Measurements from ENCODE around the gene SLIT3. TPM values are rescaled to one million over a fixed set of nuclear protein-coding genes. Genes with fewer than 3 reads are reported as not detected.

SLIT3 gene
- total and polyA plus RNA-seq, 10 of the 15 experiments (the other 5 are each of a cell fraction or from before 2014, with no cell fraction given), result 0.05 TPM; not detected in 9

DNA sequence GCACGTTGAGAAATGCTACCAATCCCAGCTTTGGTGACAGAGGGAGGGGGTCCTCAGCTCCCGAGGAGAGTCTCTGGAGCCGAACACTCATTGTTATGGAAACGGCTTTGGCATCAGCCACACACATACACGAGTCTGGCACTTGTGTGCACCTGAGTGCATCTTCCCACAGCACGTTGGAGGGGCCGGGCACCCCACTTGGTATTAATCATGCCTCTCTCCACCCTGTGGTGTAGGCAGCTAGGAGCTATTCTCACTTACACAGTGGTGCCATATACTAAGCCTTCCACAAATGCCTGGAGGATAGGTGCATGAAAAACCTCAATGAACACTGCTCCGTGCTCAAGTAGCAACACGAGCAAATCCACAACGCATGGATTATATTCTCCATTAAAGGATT lies 587.9 kb downstream of the SLIT3 start:
- FAIRE-seq, result no peak
- no peaks in the 10 kb centered on the region for H3K79me2 ChIP-seq (ENCODE audit: control insufficient read depth, insufficient read depth, low read length)
- no peaks in the 10 kb centered on the region for H3K4me1 ChIP-seq (ENCODE audit: control insufficient read depth, insufficient read depth, low read length)
- no peak for DNase-seq (ENCODE audit: low read depth, low spot score)
- no peaks in the 10 kb centered on the region for H4K20me1 ChIP-seq (ENCODE audit: control insufficient read depth, insufficient read depth)
- BruUV-seq (replicated peaks), result no TSS peak
- RAD21 ChIA-PET (ENCODE audit: unreplicated experiment), result no interaction called here
- in situ Hi-C loops (cut with MboI) (no loop called here), intact Hi-C loops (cut with micrococcal nuclease; ENCODE audit: unreplicated experiment) (no loop called here)
- POLR2A ChIA-PET, result no interaction called here
- no peak overlapping the region for H3K27ac ChIP-seq (ENCODE audit: control insufficient read depth, insufficient read depth)
- CTCF ChIA-PET, result no interaction called here
- WGBS (ENCODE audit: insufficient coverage, insufficient replicate concordance, low lambda C conversion rate, missing lambda C conversion rate), result 69% methylated on average over 10 of the region's 10 CpGs
- H3K4me2 ChIP-seq (ENCODE audit: control insufficient read depth, insufficient read depth), result no peak overlapping the region
- no peaks in the 10 kb centered on the region for H3K36me3 ChIP-seq (ENCODE audit: control insufficient read depth in 2 of 2, insufficient read depth in 2 of 2, low read length in 1 of 2)
- ATAC-seq, result no peak
- H3K9me3 ChIP-seq (replicated peaks; ENCODE audit: control insufficient read depth, insufficient read depth, low read length), result no peaks in the 10 kb centered on the region
- H2AFZ ChIP-seq (ENCODE audit: control insufficient read depth, low read depth, low read length), result no peak overlapping the region
- no peak overlapping the region for H3K4me3 ChIP-seq
- H3K27me3 ChIP-seq (replicated peaks in 1 of 2; ENCODE audit: control insufficient read depth in 2 of 2, insufficient read depth in 2 of 2, low read length in 1 of 2), result 0 out of 4 replicates have a peak, but pooled peaks cover 0 to 4% of the 10 kb centered on the region in 2 experiments
- no peak overlapping the region for H3K9ac ChIP-seq (ENCODE audit: control insufficient read depth, insufficient read depth, low read length)
- SMC1A ChIA-PET (ENCODE audit: uncharacterized antibody, unreplicated experiment), result no interaction called here
- TF ChIP-seq GABPA (IDR thresholded peaks at IDR 0.05; ENCODE audit: low read depth) (no peak), SIX5 (IDR thresholded peaks at IDR 0.05; ENCODE audit: low read depth, low read length, severe bottlenecking) (no peak), TCF3 (IDR thresholded peaks at IDR 0.05; ENCODE audit: borderline replicate concordance, insufficient read depth, low read depth, low read length) (no peak), RUNX3 (IDR thresholded peaks at IDR 0.05; ENCODE audit: low read length) (no peak), SUPT20H (IDR thresholded peaks at IDR 0.05; ENCODE audit: borderline replicate concordance, control insufficient read depth, low read depth, low read length) (no peak), SIN3A (IDR thresholded peaks at IDR 0.05; ENCODE audit: low read depth, low read length) (no peak), IKZF1 (conservative IDR thresholded peaks at IDR 0.05) (no peak), KDM1A (IDR thresholded peaks at IDR 0.05; ENCODE audit: borderline replicate concordance) (no peak), MYB (IDR thresholded peaks at IDR 0.05; ENCODE audit: borderline replicate concordance, low read depth, low read length) (no peak), RB1 (IDR thresholded peaks at IDR 0.05; ENCODE audit: borderline replicate concordance) (no peak)
- TF ChIP-seq, protein P1, sequence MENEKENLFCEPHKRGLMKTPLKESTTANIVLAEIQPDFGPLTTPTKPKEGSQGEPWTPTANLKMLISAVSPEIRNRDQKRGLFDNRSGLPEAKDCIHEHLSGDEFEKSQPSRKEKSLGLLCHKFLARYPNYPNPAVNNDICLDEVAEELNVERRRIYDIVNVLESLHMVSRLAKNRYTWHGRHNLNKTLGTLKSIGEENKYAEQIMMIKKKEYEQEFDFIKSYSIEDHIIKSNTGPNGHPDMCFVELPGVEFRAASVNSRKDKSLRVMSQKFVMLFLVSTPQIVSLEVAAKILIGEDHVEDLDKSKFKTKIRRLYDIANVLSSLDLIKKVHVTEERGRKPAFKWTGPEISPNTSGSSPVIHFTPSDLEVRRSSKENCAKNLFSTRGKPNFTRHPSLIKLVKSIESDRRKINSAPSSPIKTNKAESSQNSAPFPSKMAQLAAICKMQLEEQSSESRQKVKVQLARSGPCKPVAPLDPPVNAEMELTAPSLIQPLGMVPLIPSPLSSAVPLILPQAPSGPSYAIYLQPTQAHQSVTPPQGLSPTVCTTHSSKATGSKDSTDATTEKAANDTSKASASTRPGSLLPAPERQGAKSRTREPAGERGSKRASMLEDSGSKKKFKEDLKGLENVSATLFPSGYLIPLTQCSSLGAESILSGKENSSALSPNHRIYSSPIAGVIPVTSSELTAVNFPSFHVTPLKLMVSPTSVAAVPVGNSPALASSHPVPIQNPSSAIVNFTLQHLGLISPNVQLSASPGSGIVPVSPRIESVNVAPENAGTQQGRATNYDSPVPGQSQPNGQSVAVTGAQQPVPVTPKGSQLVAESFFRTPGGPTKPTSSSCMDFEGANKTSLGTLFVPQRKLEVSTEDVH (IDR thresholded peaks at IDR 0.05; ENCODE audit: low read depth, partially characterized antibody), result no peak
- TF ChIP-seq, protein P2, sequence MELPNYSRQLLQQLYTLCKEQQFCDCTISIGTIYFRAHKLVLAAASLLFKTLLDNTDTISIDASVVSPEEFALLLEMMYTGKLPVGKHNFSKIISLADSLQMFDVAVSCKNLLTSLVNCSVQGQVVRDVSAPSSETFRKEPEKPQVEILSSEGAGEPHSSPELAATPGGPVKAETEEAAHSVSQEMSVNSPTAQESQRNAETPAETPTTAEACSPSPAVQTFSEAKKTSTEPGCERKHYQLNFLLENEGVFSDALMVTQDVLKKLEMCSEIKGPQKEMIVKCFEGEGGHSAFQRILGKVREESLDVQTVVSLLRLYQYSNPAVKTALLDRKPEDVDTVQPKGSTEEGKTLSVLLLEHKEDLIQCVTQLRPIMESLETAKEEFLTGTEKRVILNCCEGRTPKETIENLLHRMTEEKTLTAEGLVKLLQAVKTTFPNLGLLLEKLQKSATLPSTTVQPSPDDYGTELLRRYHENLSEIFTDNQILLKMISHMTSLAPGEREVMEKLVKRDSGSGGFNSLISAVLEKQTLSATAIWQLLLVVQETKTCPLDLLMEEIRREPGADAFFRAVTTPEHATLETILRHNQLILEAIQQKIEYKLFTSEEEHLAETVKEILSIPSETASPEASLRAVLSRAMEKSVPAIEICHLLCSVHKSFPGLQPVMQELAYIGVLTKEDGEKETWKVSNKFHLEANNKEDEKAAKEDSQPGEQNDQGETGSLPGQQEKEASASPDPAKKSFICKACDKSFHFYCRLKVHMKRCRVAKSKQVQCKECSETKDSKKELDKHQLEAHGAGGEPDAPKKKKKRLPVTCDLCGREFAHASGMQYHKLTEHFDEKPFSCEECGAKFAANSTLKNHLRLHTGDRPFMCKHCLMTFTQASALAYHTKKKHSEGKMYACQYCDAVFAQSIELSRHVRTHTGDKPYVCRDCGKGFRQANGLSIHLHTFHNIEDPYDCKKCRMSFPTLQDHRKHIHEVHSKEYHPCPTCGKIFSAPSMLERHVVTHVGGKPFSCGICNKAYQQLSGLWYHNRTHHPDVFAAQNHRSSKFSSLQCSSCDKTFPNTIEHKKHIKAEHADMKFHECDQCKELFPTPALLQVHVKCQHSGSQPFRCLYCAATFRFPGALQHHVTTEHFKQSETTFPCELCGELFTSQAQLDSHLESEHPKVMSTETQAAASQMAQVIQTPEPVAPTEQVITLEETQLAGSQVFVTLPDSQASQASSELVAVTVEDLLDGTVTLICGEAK (IDR thresholded peaks at IDR 0.05; ENCODE audit: borderline replicate concordance), result no peak
- TF ChIP-seq, protein P3, sequence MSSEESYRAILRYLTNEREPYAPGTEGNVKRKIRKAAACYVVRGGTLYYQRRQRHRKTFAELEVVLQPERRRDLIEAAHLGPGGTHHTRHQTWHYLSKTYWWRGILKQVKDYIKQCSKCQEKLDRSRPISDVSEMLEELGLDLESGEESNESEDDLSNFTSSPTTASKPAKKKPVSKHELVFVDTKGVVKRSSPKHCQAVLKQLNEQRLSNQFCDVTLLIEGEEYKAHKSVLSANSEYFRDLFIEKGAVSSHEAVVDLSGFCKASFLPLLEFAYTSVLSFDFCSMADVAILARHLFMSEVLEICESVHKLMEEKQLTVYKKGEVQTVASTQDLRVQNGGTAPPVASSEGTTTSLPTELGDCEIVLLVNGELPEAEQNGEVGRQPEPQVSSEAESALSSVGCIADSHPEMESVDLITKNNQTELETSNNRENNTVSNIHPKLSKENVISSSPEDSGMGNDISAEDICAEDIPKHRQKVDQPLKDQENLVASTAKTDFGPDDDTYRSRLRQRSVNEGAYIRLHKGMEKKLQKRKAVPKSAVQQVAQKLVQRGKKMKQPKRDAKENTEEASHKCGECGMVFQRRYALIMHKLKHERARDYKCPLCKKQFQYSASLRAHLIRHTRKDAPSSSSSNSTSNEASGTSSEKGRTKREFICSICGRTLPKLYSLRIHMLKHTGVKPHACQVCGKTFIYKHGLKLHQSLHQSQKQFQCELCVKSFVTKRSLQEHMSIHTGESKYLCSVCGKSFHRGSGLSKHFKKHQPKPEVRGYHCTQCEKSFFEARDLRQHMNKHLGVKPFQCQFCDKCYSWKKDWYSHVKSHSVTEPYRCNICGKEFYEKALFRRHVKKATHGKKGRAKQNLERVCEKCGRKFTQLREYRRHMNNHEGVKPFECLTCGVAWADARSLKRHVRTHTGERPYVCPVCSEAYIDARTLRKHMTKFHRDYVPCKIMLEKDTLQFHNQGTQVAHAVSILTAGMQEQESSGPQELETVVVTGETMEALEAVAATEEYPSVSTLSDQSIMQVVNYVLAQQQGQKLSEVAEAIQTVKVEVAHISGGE (CRISPR knock-in tag; IDR thresholded peaks at IDR 0.05), result no peak
